CD1c-positive myeloid dendritic cell (primary cell): ENCODE results near the gene MMP23B.
"Not testable (repeated sequence)": the region's sequence is repeated elsewhere in the genome, so short reads cannot be mapped to it uniquely, and the experiment has no call there.

ENCODE experiments used
- DNase-seq: peaks from one replicate; pipeline ENCODE4 v3.0.0-alpha.2; 2016; ENCODE audit errors: extremely low spot score

MMP23B gene

DNA sequence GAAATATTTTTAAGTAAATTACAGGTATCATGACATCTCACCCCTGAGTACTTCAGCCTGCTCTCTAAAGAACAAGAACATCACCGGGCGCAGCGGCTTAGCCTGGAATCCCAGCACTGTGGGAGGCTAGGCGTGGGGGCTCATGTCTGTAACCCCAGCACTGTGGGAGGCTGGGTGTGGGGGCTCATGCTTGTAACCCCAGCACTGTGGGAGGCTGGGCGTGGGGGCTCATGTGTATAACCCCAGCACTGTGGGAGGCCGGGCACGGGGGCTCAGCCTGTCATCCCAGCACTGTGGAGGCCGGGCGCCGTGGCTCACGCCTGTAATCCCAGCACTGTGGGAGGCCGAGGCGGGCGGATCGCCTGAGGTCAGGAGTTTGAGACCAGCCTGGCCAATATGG lies 34.6 kb downstream of the MMP23B start:
- DNase-seq: no peak

GRCh38 chr1:1669468-1670440 lies 37.8 kb downstream of the MMP23B start:
- no peak for DNase-seq

DNA sequence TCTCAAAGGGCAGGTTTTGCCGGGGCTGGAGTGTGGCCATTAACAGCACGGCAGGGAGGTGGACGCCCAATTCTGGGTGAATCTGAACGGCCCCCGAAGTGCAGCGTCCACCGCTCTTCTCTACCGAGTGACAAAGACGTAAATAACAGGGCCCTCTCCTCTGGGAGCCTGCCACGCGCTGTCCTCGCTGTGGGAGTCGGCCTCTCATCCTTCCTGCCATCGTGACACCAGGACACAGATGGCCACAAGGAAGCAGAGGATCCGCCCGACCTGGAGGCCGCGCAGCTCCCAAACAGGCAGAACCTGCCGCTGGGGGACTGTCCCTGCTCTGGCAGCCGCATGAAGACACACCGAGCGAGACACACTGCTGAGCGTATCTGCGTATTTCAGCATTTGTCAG lies 38.9 kb downstream of the MMP23B start:
- no peak for DNase-seq

GRCh38 chr1:1671365-1672119 lies 39.6 kb downstream of the MMP23B start:
- DNase-seq: no peak

DNA sequence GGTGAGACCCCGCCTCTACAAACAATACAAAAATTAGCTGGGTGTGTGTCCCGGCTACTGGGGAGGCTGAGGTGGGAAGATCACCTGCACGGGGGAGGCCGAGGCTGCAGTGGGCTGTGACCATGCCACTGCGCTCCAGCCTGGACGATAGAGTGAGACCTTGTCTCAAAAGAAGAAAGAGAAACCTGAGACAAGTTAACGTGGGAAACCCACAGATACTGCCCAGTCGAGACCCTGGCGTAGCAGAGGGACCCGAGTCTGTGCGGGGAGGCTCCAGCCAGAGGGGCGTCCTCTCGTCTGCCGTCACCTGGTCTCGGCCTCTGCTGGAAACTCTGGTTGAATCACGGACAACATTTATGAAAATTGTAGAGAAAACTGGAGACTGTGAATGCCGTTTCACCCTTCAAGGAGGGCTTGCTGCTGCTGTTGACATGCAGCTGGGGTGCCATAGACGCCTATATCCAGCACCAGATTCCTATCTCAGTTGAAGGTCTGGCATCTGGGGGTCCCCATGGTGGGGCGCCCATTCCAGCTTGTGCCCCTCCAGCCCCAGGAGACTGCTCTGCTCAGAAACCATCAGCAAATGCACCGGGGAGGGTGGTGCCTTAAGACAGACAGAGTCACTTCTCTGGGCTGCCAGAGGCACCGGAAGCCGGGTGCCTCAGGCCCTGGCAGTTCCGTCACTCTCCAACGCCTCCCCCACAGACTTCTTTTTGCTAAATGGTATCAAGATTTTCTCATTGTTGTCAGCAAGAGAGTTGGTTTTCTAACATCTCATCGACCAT lies 40.4 kb downstream of the MMP23B start:
- no peak for DNase-seq

GRCh38 chr1:1674806-1675205 lies 42.8 kb downstream of the MMP23B start:
- not testable (repeated sequence) for DNase-seq

GRCh38 chr1:1675218-1675617 lies 43.2 kb downstream of the MMP23B start:
- not testable (repeated sequence) for DNase-seq

DNA sequence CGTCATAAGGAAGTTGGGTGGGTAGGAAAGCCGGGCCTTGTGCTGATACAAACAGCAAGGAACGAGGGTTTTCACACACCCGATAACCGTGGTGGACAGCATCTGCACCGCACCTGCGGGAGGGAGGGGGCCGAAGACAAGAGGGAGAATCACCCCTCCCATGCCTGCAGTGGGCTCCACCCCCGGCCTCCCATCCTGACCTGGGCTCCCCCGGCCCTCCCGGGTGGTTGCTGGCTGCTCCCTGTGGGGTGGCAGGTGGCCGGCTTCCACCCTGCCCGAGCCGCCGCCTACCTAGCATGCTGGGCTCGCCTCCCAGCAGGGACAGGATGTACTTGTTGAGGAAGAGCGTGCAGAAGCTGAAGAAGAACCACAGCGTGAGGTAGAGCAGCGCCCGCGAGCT lies 44.1 kb downstream of the MMP23B start:
- not testable (repeated sequence) for DNase-seq

DNA sequence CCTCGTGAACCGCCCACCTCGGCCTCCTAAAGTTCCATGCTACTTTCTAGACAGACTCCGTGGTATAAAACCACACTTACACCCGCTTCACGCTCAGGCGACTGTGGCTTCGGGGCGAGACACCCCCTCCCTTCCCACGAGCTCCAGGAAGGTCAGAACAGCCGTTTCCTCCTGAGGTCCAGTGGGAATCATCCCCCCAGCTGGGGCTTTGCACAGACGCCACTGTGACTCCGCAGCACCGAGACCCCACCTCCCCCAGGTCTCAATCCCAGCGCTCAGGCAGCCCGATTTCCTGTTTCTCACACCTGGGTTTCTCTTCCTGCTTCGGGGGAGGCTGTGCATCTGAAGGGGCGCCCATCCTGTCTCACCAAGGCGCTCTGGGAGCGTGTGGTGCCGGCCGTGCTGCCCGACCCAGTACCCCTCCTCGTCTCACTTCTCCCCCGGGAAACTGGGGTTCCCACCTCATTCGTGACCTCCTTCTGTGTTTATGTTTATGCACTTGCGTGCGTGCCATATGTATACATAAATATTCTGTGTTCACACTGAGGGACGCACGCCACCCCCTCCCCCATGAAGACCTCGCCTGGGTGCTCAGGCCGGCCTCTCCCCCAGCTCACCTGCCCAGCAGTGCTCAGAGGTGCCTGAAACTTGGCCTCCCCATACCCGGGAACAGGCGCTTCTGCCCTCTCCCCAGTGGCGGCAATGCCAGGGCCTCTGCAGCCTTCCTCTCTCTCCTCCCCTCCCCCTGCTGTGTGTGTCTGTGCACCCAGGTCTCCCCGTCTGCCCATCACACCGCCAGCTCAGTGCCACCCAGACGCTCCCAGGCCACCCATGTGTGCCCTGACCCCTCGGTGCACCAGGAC lies 46.0 kb downstream of the MMP23B start:
- DNase-seq: no peak

GRCh38 chr1:1678581-1679380 lies 46.8 kb downstream of the MMP23B start:
- no peak for DNase-seq

DNA sequence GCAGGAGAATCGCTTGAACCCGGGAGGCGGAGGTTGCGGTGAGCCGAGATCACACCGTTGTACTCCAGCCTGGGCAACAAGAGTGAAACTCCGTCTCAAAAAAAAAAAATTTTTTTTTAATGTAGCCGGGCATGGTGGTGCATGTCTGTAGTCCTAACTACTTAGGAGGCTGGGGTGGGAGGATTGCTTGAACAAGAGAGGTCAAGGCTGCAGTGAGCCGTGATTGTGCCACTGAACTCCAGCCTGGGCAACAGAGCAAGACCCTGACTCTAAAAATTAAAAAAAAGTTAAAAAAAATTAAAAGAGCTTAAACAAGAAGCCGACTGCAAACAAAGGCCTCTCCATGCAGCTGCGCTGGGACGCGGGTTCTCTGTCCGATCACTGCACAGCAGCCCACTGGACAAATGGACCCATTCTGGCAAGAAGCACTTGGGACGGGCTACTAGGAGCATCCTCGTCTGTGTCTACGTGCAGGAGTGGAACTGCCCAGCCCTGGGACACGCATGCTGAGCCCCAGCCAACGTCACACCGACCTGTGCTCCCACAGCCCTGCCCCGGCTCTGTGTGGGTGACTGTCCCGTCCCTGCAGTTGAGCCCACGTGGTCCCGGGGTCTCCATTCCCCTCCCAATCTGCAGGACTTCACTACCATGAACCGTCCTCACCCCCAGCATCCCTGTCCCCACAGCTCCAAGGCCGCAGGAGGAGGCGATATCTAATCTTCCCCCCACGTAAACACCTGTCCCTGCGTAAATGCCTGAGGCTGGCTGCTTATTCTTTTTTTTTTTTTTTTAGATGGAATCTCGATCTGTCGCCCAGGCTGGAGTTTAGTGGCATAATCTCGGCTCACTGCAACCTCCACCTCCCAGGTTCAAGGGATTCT lies 48.3 kb downstream of the MMP23B start:
- DNase-seq: no peak

DNA sequence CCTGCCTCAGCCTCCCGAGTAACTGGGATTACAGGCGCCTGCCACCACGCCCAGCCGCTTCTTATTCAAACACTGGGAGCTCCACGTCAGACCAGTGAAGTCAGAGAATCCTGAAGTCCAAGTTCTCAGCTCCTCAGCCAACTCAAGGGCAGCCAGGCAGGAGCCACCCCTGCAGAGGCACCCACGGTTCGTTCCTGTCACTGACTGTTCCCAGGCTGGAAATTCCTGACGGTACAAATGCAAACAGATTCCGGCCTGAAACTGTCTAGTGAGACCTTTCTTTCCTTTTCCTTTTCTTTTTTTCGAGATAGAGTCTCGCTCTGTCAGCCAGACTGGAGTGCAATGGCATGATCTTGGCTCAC lies 48.9 kb downstream of the MMP23B start:
- DNase-seq: no peak

- no peak for DNase-seq
These were observed 51.3 kb downstream of the MMP23B start for GRCh38 chr1:1683104-1683905.
